ENCODE results near the gene ERGIC1.

The ERGIC1 gene

DNA sequence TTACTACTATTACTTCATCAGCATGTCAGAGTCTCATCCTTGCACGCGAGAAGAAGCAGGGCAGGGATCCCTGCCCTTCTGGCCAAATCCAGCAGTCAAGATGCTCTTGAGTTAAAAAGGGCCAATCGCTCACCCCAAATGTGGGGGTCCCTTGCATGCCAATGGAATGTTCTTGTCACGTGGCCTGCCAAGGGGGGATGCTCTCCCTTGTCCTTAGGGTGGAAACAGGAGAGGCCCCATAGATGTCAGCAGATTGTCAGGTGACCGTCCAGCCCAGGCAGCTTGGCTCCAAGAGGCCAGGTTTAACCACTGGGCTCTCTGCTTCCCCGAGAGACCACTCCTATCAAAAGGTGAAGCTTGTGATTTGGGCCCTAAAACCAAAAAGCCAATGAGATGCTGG, 37.7 kb upstream of the ERGIC1 start:
- no peak overlapping the region for H3K4me3 ChIP-seq (ENCODE audit: low read depth, low read length)
- no peak for DNase-seq (ENCODE audit: low read depth)
- TF ChIP-seq, protein P1, sequence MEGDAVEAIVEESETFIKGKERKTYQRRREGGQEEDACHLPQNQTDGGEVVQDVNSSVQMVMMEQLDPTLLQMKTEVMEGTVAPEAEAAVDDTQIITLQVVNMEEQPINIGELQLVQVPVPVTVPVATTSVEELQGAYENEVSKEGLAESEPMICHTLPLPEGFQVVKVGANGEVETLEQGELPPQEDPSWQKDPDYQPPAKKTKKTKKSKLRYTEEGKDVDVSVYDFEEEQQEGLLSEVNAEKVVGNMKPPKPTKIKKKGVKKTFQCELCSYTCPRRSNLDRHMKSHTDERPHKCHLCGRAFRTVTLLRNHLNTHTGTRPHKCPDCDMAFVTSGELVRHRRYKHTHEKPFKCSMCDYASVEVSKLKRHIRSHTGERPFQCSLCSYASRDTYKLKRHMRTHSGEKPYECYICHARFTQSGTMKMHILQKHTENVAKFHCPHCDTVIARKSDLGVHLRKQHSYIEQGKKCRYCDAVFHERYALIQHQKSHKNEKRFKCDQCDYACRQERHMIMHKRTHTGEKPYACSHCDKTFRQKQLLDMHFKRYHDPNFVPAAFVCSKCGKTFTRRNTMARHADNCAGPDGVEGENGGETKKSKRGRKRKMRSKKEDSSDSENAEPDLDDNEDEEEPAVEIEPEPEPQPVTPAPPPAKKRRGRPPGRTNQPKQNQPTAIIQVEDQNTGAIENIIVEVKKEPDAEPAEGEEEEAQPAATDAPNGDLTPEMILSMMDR (conservative IDR thresholded peaks at IDR 0.05; ENCODE audit: low read depth, low read length): no peak

DNA sequence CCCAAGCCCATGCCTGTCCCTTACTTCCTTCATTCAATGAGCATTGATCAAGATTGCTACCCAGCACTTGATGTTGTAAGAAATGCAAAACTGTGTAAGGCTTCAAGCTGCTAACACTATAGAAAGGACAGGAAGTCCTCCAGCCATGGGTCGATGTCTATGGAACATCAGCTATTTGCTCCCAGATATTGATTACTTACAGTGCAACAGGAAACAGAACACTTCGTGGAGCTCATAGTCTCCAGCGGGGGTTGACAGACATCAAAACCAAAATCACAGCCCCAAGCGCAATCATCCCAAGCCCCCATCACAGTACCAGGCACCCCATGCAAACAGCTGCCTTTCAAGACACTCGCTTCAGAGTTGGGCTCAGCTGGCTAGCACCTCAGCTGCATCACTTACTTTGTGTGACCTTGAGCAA, 36.3 kb upstream of the ERGIC1 start:
- no peak for DNase-seq (ENCODE audit: low read depth)
- H3K4me3 ChIP-seq (ENCODE audit: low read depth, low read length): no peak overlapping the region
- TF ChIP-seq, protein P1 (conservative IDR thresholded peaks at IDR 0.05; ENCODE audit: low read depth, low read length): no peak

DNA sequence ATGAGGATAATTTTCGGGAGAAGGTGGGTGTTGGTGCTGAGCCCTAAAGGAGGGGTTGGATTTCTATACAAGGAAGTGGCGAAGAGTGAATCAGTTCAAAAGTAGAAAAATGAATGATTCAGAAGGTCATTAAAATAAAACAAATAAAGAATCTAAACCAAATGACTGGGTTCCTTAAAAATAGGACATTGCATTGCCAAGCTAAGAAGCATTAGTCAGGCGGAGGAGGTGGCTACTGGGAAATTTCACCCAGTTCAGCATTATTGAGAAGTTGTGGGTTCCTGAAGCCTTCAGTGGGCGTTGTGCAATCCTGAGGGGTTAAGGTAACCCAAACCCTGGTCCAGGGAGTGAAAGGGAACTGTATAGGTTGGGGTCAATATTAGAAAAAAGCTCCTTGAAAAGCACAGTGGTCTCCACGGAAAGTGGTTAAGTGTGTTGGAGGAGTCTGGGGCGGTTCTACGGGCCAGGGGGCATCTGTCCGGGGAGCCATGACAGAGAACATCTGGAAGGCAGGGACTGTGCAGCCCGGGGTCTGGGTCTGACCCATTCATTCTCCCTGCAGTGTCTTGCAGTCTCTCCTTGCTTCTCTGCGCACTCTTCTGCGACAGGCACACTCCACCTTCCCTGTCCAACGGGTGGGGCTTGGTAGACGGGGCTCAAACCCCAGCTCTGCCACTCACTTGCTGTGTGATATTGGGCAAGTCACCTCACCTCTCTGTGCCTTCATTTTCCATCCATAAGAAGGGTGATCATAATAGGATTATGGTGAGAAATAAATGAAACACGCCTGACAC, 35.4 kb upstream of the ERGIC1 start:
- peak; percentile 93 for DNase-seq (ENCODE audit: low read depth)
- TF ChIP-seq, protein P1 (conservative IDR thresholded peaks at IDR 0.05; ENCODE audit: low read depth, low read length): no peak
- no peak overlapping the region for H3K4me3 ChIP-seq (ENCODE audit: low read depth, low read length)

DNA sequence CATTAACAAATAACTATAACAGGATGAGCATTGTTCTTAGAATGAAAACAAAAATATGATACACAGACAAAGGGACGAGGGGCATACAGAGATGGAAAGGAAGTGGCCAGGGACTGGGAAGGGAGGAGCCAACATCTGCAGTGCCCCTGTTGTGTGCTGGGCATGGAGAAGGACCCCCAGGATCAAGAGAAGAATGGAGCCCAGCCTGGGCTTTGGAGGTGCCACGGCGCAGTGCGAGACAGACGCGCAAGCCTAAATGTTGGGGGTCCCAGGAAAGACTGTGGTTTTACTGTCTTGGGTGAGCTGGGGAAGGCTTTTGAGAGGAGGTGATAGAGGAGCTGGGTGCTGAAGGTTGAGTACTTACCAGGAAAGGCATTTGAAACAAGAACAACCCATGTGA, 34.6 kb upstream of the ERGIC1 start:
- DNase-seq (ENCODE audit: low read depth): no peak
- TF ChIP-seq, protein P1 (conservative IDR thresholded peaks at IDR 0.05; ENCODE audit: low read depth, low read length): no peak
- no peak overlapping the region for H3K4me3 ChIP-seq (ENCODE audit: low read depth, low read length)

DNA sequence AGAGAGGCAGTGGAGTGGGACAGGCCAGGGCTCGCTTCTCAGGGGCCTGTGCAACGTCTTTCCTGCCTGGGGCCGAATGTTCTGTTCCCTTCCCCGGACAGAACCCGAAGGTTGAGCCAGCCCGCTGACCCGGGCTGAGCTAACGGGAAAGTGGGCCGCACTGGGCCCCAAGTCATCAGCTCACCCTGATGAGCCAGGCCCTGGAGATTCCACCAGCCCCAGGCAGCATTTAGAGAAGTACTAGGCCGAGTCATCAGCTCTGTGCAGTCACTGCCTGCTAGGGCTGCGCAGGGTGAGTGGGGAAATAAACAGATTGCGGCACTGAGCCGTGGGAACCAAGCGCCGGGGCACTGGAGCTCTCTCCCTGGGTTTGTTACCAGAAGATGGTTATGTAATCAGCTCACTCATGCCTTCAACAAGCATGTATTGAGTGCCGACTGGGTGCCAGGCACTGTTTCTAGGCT, 33.9 kb upstream of the ERGIC1 start:
- DNase-seq (ENCODE audit: low read depth): peak; percentile 99
- TF ChIP-seq, protein P1 (conservative IDR thresholded peaks at IDR 0.05; ENCODE audit: low read depth, low read length): no peak
- no peak overlapping the region for H3K4me3 ChIP-seq (ENCODE audit: low read depth, low read length)

DNA sequence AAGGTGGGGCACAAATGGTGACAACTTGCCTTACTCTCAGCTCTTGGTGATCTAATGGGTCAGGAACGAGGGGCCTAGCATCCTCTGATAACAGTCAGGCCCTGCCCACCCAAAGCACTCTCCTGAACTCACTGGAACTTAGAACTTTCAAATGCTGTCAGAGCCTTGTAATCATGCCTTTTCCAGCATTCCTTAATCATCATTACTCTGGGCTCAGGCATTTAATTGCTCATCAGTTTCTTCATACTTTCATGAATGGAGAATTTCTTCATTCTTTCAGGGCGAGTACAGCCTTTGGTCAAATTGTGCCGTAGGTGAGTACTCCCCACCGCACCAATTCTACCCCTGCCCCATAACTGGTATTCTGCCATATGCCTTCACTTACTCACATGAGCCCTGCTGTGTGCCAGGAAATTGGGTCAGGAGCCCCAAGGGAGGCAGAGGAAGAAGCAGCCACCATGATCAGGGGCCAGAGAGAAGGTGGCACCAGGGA, 32.8 kb upstream of the ERGIC1 start:
- DNase-seq (ENCODE audit: low read depth): peak; percentile 94
- H3K4me3 ChIP-seq (ENCODE audit: low read depth, low read length): no peak overlapping the region
- TF ChIP-seq, protein P1 (conservative IDR thresholded peaks at IDR 0.05; ENCODE audit: low read depth, low read length): no peak

DNA sequence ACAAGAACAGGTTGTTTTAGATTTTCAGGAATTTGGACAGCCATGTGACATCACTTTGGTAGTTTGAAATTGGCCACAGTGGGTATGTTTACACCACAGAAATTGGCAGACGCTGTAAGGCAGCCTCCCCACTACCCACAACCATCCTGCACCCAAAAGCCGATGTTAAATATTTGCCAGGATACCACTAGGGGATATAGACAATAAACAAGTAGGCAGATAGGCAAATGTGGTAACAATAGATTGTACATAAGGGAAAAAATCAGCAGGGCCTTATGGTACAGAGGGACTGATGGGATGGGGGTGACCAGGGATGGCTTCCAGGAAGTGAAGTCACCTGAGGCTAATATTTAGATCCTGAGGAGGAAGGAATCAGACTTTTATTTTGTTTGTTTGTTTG, 31.9 kb upstream of the ERGIC1 start:
- DNase-seq (ENCODE audit: low read depth): no peak
- TF ChIP-seq, protein P1 (conservative IDR thresholded peaks at IDR 0.05; ENCODE audit: low read depth, low read length): no peak
- H3K4me3 ChIP-seq (ENCODE audit: low read depth, low read length): no peak overlapping the region

All from choroid plexus epithelial cell (primary cell).